ENCODE data around the gene MGAT5. TPM values are rescaled to one million over a fixed set of nuclear protein-coding genes. Genes with fewer than 3 reads are reported as not detected.
A peak's percentile ranks its signal among the peaks of the same experiment; 100 is the strongest.

Gene MGAT5
- total and polyA plus RNA-seq, 4 experiments from 2014 or later: 4.4 to 81.3 (median 48.0) TPM

DNA sequence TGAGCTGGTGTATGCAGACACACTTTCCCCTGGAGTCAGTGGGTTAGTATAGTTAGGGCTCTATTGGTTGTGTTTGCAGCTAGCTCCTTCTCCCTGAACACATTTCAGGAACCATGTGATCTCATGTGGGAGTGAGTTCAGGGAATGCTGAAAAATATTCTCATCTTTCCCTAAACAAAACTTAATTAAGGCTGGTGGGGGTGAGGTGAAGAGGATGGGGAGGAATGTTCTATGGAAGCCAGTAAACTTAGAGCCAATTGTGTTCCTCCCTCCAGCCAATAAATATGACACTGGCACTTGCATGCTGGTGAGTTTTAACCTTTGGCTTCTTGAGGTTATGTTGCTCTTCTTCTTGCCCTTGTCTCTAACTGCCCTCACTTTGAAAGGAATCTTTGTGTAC lies 952 bp downstream of the MGAT5 start:
- Mint-ChIP-seq H3K36me3 (peaks cover 29% of the 10 kb centered on the region in 2 donors), H3K27me3 (no peaks in the 10 kb centered on the region), H3K9me3 (no peaks in the 10 kb centered on the region), H3K4me3 (peak overlapping the region in 1 of 8 donors; percentile 44), H3K4me1 (peaks cover 80 to 95% (median 88%) of the 10 kb centered on the region in 4 donors), H3K27ac (peak overlapping the region in 3 of 7 donors; percentile 50 to 72 (median 57))
- Histone ChIP-seq H3K27ac (ENCODE audit: low read depth, low read length) (no peak overlapping the region), H3K4me3 (ENCODE audit: low read length in 2 of 2) (no peak overlapping the region), H3K36me3 (ENCODE audit: insufficient read depth, low read length) (no peaks in the 10 kb centered on the region), H3K4me1 (ENCODE audit: insufficient read depth, low read length) (peaks cover 90% of the 10 kb centered on the region), H3K27me3 (ENCODE audit: insufficient read depth, low read length) (no peaks in the 10 kb centered on the region), H3K9me3 (ENCODE audit: control insufficient read depth in 1 of 2, low read length in 2 of 2) (no peaks in the 10 kb centered on the region)
- intact Hi-C loops (cut with micrococcal nuclease): no loop called here
- ChIA-PET CTCF (ENCODE audit: partially characterized antibody) (interaction anchor here (0.9 to 7.7 kb wide), 5 partner anchors 10 to 136 kb away, joined by 3 to 39 read pairs (median 4); no protein-coding TSS in a partner anchor), POLR2A (ENCODE audit: partially characterized antibody) (interaction anchor here (1.0 to 2.1 kb wide), 2 partner anchors 29 to 135 kb away, joined by 3 to 11 read pairs; no protein-coding TSS in a partner anchor)
- no peak for DNase-seq

DNA sequence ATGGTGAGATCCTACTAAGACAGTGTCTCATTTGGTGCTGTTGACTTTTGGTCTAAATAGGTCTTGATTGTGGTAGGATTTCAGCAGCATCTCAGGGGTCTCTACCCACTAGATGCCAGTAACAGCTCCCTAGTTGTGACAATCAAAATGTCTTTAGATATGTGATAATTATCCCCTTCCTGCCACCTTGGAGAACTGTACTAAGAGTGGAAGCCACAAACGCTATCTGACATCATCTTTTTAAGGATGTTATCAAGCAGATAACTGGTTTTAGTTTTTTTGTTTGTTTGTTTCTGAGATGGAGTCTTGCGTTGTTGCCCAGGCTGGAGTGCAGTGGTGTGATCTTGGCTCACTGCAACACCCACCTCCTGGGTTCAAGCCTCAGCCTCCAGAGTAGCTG lies 3.1 kb downstream of the MGAT5 start:
- no peaks in the 10 kb centered on the region for H3K27me3 ChIP-seq (ENCODE audit: insufficient read depth, low read length)
- Mint-ChIP-seq H3K27ac (peak overlapping the region; percentile 76 to 92 (median 87)), H3K4me3 (peak overlapping the region; percentile 31 to 76 (median 60)), H3K9me3 (no peaks in the 10 kb centered on the region), H3K4me1 (peaks cover 81 to 96% (median 89%) of the 10 kb centered on the region in 4 donors), H3K27me3 (no peaks in the 10 kb centered on the region), H3K36me3 (peaks cover 27 to 29% of the 10 kb centered on the region in 2 donors)
- H3K27ac ChIP-seq (ENCODE audit: low read depth, low read length): no peak overlapping the region
- DNase-seq: peak in 1 of 5 donors; percentile 39
- peaks cover 90% of the 10 kb centered on the region for H3K4me1 ChIP-seq (ENCODE audit: insufficient read depth, low read length)
- H3K4me3 ChIP-seq (ENCODE audit: low read length in 2 of 2): no peak overlapping the region
- intact Hi-C loops (cut with micrococcal nuclease): no loop called here
- H3K36me3 ChIP-seq (ENCODE audit: insufficient read depth, low read length): no peaks in the 10 kb centered on the region
- CTCF ChIA-PET (ENCODE audit: partially characterized antibody): interaction anchor here (1.9 to 2.5 kb wide), 4 partner anchors 11 to 155 kb away, joined by 4 to 15 read pairs (median 12); no protein-coding TSS in a partner anchor
- no peaks in the 10 kb centered on the region for H3K9me3 ChIP-seq (ENCODE audit: control insufficient read depth in 1 of 2, low read length in 2 of 2)
- POLR2A ChIA-PET (ENCODE audit: partially characterized antibody): interaction anchor here (0.8 to 2.2 kb wide), 6 partner anchors 12 to 138 kb away, joined by 3 to 11 read pairs (median 4); no protein-coding TSS in a partner anchor

DNA sequence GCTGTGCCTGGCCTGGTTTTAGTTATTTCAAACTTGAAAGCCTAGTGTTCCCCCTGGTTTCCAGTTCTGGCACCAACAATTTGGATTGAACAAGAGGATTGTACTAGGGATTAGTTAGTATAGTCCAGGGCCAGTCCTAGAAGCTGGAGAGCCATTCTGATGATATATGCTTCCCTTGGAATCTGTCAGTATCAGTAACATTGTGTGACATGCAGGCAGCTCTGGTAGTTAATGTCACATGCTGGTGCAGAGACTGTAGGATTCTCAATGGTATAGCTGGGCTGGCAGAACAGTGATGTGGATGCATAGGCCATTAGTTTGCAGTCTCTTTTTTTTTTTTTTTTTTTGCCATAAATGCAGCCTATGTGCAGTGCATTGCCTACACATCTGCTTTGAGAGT lies 3.6 kb downstream of the MGAT5 start:
- no peaks in the 10 kb centered on the region for H3K27me3 ChIP-seq (ENCODE audit: insufficient read depth, low read length)
- peak overlapping the region; percentile 76 to 92 (median 87) for H3K27ac Mint-ChIP-seq
- no peaks in the 10 kb centered on the region for H3K36me3 ChIP-seq (ENCODE audit: insufficient read depth, low read length)
- peak overlapping the region in 3 of 8 donors; percentile 42 to 82 (median 76) for H3K4me3 Mint-ChIP-seq
- no peak overlapping the region for H3K4me3 ChIP-seq (ENCODE audit: low read length in 2 of 2)
- ChIA-PET POLR2A (ENCODE audit: partially characterized antibody) (interaction anchor here (0.8 to 2.2 kb wide), 5 partner anchors 32 to 138 kb away, joined by 3 to 11 read pairs (median 4); no protein-coding TSS in a partner anchor), CTCF (ENCODE audit: partially characterized antibody) (interaction anchor here (1.9 to 2.5 kb wide), 4 partner anchors 12 to 154 kb away, joined by 4 to 15 read pairs (median 12); no protein-coding TSS in a partner anchor)
- intact Hi-C loops (cut with micrococcal nuclease): no loop called here
- H3K27ac ChIP-seq (ENCODE audit: low read depth, low read length): no peak overlapping the region
- peaks cover 90% of the 10 kb centered on the region for H3K4me1 ChIP-seq (ENCODE audit: insufficient read depth, low read length)
- H3K9me3 Mint-ChIP-seq: no peaks in the 10 kb centered on the region
- peaks cover 76 to 96% (median 86%) of the 10 kb centered on the region in 4 donors for H3K4me1 Mint-ChIP-seq
- no peak for DNase-seq
- peaks cover 23 to 25% of the 10 kb centered on the region in 2 donors for H3K36me3 Mint-ChIP-seq
- no peaks in the 10 kb centered on the region for H3K9me3 ChIP-seq (ENCODE audit: control insufficient read depth in 1 of 2, low read length in 2 of 2)
- no peaks in the 10 kb centered on the region for H3K27me3 Mint-ChIP-seq

DNA sequence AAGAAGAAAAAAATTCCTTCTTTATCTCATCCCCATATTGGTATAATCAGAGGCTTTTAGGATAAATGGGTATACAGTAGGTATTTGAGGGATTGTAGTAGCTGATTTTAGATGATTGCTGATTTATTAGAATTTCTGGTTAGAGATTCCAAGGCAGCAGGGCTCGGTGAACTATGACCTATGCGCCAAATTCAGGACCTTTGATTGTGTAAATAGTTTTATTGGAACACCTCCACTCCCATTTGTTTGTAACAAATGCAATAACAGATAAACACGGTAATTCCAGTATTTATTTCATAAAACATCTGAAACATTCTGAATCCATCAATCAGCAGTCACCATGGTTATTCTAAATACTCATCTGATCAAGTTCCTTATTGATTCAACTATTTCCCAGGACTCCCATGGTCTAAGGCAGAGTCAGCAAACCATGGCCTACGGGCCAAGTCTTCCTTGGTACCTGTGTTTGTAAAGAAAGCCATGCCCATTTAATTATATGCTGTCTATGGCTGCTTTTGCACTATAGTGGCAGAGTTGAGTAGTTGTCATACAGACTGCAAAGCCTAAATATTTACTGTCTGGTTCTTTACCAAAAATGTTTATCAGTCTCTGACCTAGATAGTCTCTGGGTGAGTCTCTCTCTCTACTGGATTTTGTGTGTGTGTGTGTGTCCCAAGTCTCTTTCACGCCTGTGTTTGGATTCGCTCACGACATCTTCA lies 4.3 kb downstream of the MGAT5 start:
- CTCF ChIA-PET (ENCODE audit: partially characterized antibody): interaction anchor here (2.5 kb wide), 2 partner anchors 13 to 154 kb away, joined by 11 to 15 read pairs; no protein-coding TSS in a partner anchor
- H3K27ac Mint-ChIP-seq: peak overlapping the region; percentile 48 to 96 (median 92)
- peaks cover 79 to 96% (median 86%) of the 10 kb centered on the region in 4 donors for H3K4me1 Mint-ChIP-seq
- peak overlapping the region; percentile 3 for H3K27ac ChIP-seq (ENCODE audit: low read depth, low read length)
- H3K27me3 Mint-ChIP-seq: no peaks in the 10 kb centered on the region
- no peaks in the 10 kb centered on the region for H3K36me3 ChIP-seq (ENCODE audit: insufficient read depth, low read length)
- intact Hi-C loops (cut with micrococcal nuclease): loop anchor here (1.0 to 2.0 kb wide), 3 partner anchors 8 to 33 kb away; no protein-coding TSS in a partner anchor
- peak overlapping the region; percentile 50 to 85 (median 74) for H3K4me3 Mint-ChIP-seq
- no peaks in the 10 kb centered on the region for H3K27me3 ChIP-seq (ENCODE audit: insufficient read depth, low read length)
- peaks cover 22 to 24% of the 10 kb centered on the region in 2 donors for H3K36me3 Mint-ChIP-seq
- H3K9me3 Mint-ChIP-seq: no peaks in the 10 kb centered on the region
- POLR2A ChIA-PET (ENCODE audit: partially characterized antibody): interaction anchor here (0.8 to 2.2 kb wide), 4 partner anchors 32 to 139 kb away, joined by 3 to 11 read pairs (median 4); no protein-coding TSS in a partner anchor
- H3K9me3 ChIP-seq (ENCODE audit: control insufficient read depth in 1 of 2, low read length in 2 of 2): no peaks in the 10 kb centered on the region
- DNase-seq: no peak
- H3K4me1 ChIP-seq (ENCODE audit: insufficient read depth, low read length): peaks cover 90% of the 10 kb centered on the region
- no peak overlapping the region for H3K4me3 ChIP-seq (ENCODE audit: low read length in 2 of 2)

DNA sequence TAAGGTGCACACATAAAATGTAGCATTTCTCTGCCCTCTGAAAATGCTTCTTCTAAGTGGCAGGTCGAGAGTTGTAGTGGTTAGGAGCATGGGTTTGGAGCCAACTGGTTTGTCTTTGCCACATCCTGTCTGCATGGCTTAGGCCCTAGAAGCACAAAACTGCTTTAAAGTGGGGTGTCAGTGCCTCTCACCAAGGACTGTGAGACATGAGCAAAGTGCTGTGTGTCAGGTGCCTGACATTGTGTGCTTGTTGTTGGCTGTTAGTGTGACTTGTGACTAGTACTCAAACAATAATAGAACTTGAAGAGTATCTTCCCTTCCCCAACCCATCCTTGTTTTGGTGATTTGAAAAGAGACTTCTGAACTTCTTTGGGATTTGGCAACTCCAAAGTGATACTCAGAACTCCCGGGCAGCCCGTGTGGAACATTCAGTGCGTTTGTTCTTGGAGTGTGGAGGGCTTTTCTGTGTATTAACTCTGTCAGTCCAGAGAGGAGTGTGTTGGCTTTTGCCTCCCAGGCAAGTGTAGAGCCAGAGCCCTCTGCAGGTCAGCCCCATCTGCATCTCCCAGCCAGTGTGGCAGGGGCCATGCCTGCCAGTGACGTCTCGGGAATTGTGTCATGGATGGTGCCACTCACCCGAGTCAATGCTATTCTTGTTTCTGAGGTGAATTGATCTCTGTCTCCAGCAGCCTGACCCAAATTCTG lies 5.0 kb downstream of the MGAT5 start:
- Histone ChIP-seq H3K27ac (ENCODE audit: low read depth, low read length) (peak overlapping the region; percentile 4), H3K36me3 (ENCODE audit: insufficient read depth, low read length) (no peaks in the 10 kb centered on the region), H3K27me3 (ENCODE audit: insufficient read depth, low read length) (no peaks in the 10 kb centered on the region), H3K9me3 (ENCODE audit: control insufficient read depth in 1 of 2, low read length in 2 of 2) (no peaks in the 10 kb centered on the region), H3K4me1 (ENCODE audit: insufficient read depth, low read length) (peaks cover 87% of the 10 kb centered on the region), H3K4me3 (ENCODE audit: low read length in 2 of 2) (no peak overlapping the region)
- Mint-ChIP-seq H3K36me3 (peaks cover 21 to 22% of the 10 kb centered on the region in 2 donors), H3K4me3 (peak overlapping the region; percentile 50 to 85 (median 74)), H3K9me3 (no peaks in the 10 kb centered on the region), H3K27me3 (no peaks in the 10 kb centered on the region), H3K4me1 (peaks cover 75 to 93% (median 84%) of the 10 kb centered on the region in 4 donors), H3K27ac (peak overlapping the region; percentile 48 to 96 (median 92))
- peak; percentile 65 to 83 (median 73) for DNase-seq
- POLR2A ChIA-PET (ENCODE audit: partially characterized antibody): interaction anchor here (1.0 kb wide), 1 partner anchor 31 kb away, joined by 3 read pairs; no protein-coding TSS in a partner anchor
- intact Hi-C loops (cut with micrococcal nuclease): loop anchor here (1.0 to 2.0 kb wide), 3 partner anchors 9 to 32 kb away; no protein-coding TSS in a partner anchor
- CTCF ChIA-PET (ENCODE audit: partially characterized antibody): no interaction called here

DNA sequence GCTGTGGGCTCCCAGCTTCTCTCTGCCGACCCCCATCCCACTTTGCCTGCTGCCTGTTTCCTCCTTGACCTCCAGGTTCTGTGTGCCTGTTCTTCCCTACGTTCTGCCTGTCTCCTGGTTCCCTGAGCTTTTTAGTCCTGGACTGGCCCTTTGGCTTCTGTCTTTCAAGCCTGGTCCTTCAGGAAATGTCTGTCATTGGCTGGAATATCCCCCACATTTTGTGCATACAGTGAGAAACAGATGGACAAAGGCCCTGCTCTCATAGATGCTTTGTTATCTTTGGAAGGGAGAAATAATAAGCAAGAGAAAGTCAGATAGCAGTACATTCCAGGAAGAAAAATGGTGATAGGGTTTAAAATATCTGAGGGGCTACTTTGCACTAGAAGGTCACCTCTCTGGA lies 5.7 kb downstream of the MGAT5 start:
- CTCF ChIA-PET (ENCODE audit: partially characterized antibody): no interaction called here
- Mint-ChIP-seq H3K27me3 (no peaks in the 10 kb centered on the region), H3K9me3 (no peaks in the 10 kb centered on the region), H3K4me1 (peaks cover 69 to 85% (median 77%) of the 10 kb centered on the region in 4 donors), H3K36me3 (peaks cover 14% of the 10 kb centered on the region in 2 donors), H3K27ac (peak overlapping the region; percentile 3 to 96 (median 92)), H3K4me3 (peak overlapping the region in 7 of 8 donors; percentile 21 to 82 (median 57))
- no peaks in the 10 kb centered on the region for H3K36me3 ChIP-seq (ENCODE audit: insufficient read depth, low read length)
- POLR2A ChIA-PET (ENCODE audit: partially characterized antibody): interaction anchor here (1.0 kb wide), 1 partner anchor 30 kb away, joined by 3 read pairs; no protein-coding TSS in a partner anchor
- DNase-seq: no peak
- no peaks in the 10 kb centered on the region for H3K27me3 ChIP-seq (ENCODE audit: insufficient read depth, low read length)
- no peaks in the 10 kb centered on the region for H3K9me3 ChIP-seq (ENCODE audit: control insufficient read depth in 1 of 2, low read length in 2 of 2)
- H3K27ac ChIP-seq (ENCODE audit: low read depth, low read length): no peak overlapping the region
- H3K4me1 ChIP-seq (ENCODE audit: insufficient read depth, low read length): peaks cover 80% of the 10 kb centered on the region
- H3K4me3 ChIP-seq (ENCODE audit: low read length in 2 of 2): no peak overlapping the region
- intact Hi-C loops (cut with micrococcal nuclease): loop anchor here (2.0 kb wide), 2 partner anchors 15 to 31 kb away; no protein-coding TSS in a partner anchor
